ENCODE data around the gene TEX44.

GRCh38 chr2:231604101-231604684, 11.5 kb downstream of the TEX44 start:
- TF ChIP-seq, protein P1, sequence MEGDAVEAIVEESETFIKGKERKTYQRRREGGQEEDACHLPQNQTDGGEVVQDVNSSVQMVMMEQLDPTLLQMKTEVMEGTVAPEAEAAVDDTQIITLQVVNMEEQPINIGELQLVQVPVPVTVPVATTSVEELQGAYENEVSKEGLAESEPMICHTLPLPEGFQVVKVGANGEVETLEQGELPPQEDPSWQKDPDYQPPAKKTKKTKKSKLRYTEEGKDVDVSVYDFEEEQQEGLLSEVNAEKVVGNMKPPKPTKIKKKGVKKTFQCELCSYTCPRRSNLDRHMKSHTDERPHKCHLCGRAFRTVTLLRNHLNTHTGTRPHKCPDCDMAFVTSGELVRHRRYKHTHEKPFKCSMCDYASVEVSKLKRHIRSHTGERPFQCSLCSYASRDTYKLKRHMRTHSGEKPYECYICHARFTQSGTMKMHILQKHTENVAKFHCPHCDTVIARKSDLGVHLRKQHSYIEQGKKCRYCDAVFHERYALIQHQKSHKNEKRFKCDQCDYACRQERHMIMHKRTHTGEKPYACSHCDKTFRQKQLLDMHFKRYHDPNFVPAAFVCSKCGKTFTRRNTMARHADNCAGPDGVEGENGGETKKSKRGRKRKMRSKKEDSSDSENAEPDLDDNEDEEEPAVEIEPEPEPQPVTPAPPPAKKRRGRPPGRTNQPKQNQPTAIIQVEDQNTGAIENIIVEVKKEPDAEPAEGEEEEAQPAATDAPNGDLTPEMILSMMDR (IDR thresholded peaks at IDR 0.05; ENCODE audit: low read depth, low read length) = no peak
- TF ChIP-seq EZH2phosphoT487 (IDR thresholded peaks at IDR 0.05; ENCODE audit: low read depth) = no peak
